Measurements from ENCODE around the gene PIGR. TPM values are rescaled to one million over a fixed set of nuclear protein-coding genes. Genes with fewer than 3 reads are reported as not detected.

Gene PIGR
- total and polyA plus RNA-seq, 9 of the 15 experiments (the other 6 are each of a cell fraction or from before 2014, with no cell fraction given): 0.01 to 1.5 (median 0.03) TPM; not detected in 4

- intact Hi-C loops (cut with micrococcal nuclease) (no loop called here), in situ Hi-C loops (cut with MboI) (no loop called here)
- no peak overlapping the region for H3K4me3 ChIP-seq
- DNase-seq (ENCODE audit: extremely low read depth in 1 of 4, low spot score in 3 of 4) (no peak), ATAC-seq (no peak), FAIRE-seq (no peak)
- H3K9me1 ChIP-seq (ENCODE audit: control insufficient read depth, insufficient read depth, low read length): no peaks in the 10 kb centered on the region
- H3K27ac ChIP-seq (ENCODE audit: extremely low read depth, low read depth, low read length): no peak overlapping the region
- no peaks in the 10 kb centered on the region for H3K79me2 ChIP-seq (ENCODE audit: control insufficient read depth, insufficient read depth, low read length)
- ChIA-PET POLR2A (interaction anchor here (0.8 kb wide), 1 partner anchor 164 kb away, joined by 4 read pairs; no protein-coding TSS in a partner anchor), CTCF (ENCODE audit: low intra/inter-chr PET ratio) (no interaction called here)
- no peaks in the 10 kb centered on the region for H4K20me1 ChIP-seq (replicated peaks; ENCODE audit: control insufficient read depth, insufficient read depth, low read length)
- BruUV-seq (replicated peaks): no TSS peak
- no peak overlapping the region for H2AFZ ChIP-seq (ENCODE audit: low read depth, low read length)
- no peak overlapping the region for H3K4me2 ChIP-seq (ENCODE audit: insufficient read depth, low read length)
- no peaks in the 10 kb centered on the region for H3K9me3 ChIP-seq (replicated peaks; ENCODE audit: control insufficient read depth, insufficient read depth, low read depth, low read length)
- H3K9ac ChIP-seq (ENCODE audit: insufficient read depth in 1 of 2, low read depth in 2 of 2, low read length in 2 of 2): no peak overlapping the region
- 1% methylated on average over 13 of the region's 13 CpGs for WGBS (ENCODE audit: insufficient coverage, low coverage, missing lambda C conversion rate)
- H3K27me3 ChIP-seq (ENCODE audit: control insufficient read depth in 2 of 2, insufficient read depth in 2 of 2, low read length in 2 of 2): peaks cover 36 to 70% of the 10 kb centered on the region in 2 experiments
- no peaks in the 10 kb centered on the region; a peak in 1 of 5 replicates for H3K4me1 ChIP-seq (replicated peaks in 1 of 2; ENCODE audit: control insufficient read depth in 2 of 2, insufficient read depth in 2 of 2, low read length in 2 of 2)
- H3K36me3 ChIP-seq (ENCODE audit: control insufficient read depth, insufficient read depth, low read length): no peaks in the 10 kb centered on the region
- TF ChIP-seq FOXJ3 (CRISPR knock-in tag; IDR thresholded peaks at IDR 0.05): no peak
- no peak for TF ChIP-seq TRIM28 (IDR thresholded peaks at IDR 0.05)
- no peak for TF ChIP-seq BRD9 (IDR thresholded peaks at IDR 0.05; ENCODE audit: low read depth, partially characterized antibody)
- TF ChIP-seq TCFL5 (CRISPR knock-in tag; conservative IDR thresholded peaks at IDR 0.05): no peak
- no peak for TF ChIP-seq KLF10 (CRISPR knock-in tag; IDR thresholded peaks at IDR 0.05)
- no peak for TF ChIP-seq RREB1 (CRISPR knock-in tag; IDR thresholded peaks at IDR 0.05)
- no peak for TF ChIP-seq CEBPZ (IDR thresholded peaks at IDR 0.05; ENCODE audit: borderline replicate concordance, low read depth, low read length)
- TF ChIP-seq EGR1 (conservative IDR thresholded peaks at IDR 0.05): no peak
- TF ChIP-seq COPS2 (conservative IDR thresholded peaks at IDR 0.05): no peak
- TF ChIP-seq CTCF (IDR thresholded peaks at IDR 0.05 in 2 of 3, conservative IDR thresholded peaks at IDR 0.05 in 1 of 3; ENCODE audit: insufficient read depth in 2 of 3, low read depth in 1 of 3, low read length in 3 of 3): no peak
These were observed 47.3 kb downstream of the PIGR start for GRCh38 chr1:206898915-206899431.
